Measurements from ENCODE around the gene DEFB108B.
"Not testable (repeated sequence)": the region's sequence is repeated elsewhere in the genome, so short reads cannot be mapped to it uniquely, and the experiment has no call there.

DEFB108B gene

DNA sequence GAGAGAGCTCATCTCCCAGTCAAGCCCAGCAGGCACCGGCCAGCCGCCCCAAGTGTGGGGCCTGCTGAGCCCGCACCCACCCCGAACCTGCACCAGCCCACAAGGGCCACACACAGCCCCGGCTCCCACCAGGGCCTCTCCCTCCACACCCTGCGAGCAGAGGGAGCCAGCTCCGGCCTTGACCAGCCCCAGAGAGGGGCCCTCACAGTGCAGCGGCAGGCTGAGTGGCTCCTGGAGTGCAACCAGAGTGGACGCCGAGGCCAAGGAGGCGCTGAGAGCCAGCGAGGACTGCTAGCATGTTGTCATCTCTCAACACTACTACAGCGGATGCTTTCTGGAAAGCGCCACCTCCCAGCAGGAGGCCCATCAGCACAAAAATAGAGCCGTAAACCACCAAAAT is 10.9 kb downstream of the DEFB108B start:
- H3K4me3 ChIP-seq (ENCODE audit: low read depth, low read length) = no peak overlapping the region
- TF ChIP-seq, protein P1, sequence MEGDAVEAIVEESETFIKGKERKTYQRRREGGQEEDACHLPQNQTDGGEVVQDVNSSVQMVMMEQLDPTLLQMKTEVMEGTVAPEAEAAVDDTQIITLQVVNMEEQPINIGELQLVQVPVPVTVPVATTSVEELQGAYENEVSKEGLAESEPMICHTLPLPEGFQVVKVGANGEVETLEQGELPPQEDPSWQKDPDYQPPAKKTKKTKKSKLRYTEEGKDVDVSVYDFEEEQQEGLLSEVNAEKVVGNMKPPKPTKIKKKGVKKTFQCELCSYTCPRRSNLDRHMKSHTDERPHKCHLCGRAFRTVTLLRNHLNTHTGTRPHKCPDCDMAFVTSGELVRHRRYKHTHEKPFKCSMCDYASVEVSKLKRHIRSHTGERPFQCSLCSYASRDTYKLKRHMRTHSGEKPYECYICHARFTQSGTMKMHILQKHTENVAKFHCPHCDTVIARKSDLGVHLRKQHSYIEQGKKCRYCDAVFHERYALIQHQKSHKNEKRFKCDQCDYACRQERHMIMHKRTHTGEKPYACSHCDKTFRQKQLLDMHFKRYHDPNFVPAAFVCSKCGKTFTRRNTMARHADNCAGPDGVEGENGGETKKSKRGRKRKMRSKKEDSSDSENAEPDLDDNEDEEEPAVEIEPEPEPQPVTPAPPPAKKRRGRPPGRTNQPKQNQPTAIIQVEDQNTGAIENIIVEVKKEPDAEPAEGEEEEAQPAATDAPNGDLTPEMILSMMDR (IDR thresholded peaks at IDR 0.05; ENCODE audit: low read depth, low read length, missing control alignments) = no peak
- DNase-seq (ENCODE audit: low read depth) = no peak
- in situ Hi-C loops (cut with HindIII; ENCODE audit: low sequenced_read_pairs) = no loop called here

DNA sequence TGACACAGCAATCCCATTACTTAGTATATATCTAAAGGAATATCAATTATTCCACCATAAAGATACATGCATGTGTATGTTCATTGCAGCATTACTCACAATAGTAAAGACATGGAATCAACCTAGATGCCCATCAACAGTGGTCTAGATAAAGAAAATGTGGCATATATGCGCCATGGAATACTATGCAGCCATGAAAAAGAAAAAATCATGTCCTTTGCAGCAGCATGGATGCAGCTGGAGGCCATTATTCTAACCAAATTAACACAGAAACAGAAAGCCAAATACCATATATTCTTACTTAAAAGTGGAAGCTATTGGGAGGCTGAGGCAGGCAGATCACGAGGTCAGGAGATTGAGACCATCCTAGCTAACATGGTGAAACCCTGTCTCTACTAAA is 20.9 kb downstream of the DEFB108B start:
- in situ Hi-C loops (cut with HindIII; ENCODE audit: low sequenced_read_pairs); H3K4me3 ChIP-seq (ENCODE audit: low read depth, low read length); DNase-seq (ENCODE audit: low read depth): not testable (repeated sequence)

DNA sequence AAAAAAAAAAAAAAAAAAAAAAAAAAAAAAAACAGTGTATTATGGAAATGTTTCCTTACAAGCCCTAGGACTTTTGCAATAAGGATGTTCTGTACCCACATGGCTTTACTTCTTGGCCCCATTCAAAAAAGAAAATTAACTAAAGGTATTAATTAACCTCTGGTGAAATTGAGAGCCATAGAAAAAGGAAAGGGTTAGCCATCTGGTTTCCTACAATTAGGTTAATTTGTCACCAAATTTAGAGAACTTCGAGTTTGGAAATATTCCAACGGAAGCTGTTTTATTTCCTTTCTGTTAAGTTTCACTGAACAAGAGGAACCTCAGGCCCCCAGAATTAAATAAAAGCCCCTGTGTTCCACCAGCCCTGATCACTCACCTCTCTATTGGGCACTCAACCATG is 22.9 kb downstream of the DEFB108B start:
- in situ Hi-C loops (cut with HindIII; ENCODE audit: low sequenced_read_pairs); H3K4me3 ChIP-seq (ENCODE audit: low read depth, low read length); DNase-seq (ENCODE audit: low read depth): not testable (repeated sequence)

DNA sequence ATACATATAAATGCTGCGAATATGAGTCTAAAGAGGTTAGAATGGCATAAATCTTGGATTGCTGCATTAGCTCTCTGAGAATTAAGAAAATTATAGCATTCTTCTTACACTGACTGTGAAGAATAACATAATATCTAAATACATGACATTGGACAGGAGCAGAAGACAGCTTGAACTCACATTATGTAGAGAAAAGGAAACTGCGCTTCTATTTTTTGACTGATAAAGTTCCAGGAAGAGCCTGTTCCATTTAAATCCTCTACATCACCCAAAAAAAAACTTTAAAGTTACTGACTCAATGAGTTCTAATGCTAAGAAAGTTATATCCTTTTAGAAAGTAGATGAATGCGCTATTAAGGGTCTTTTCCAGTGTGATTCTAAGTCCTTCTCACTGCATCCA is 27.8 kb downstream of the DEFB108B start:
- H3K4me3 ChIP-seq (ENCODE audit: low read depth, low read length); in situ Hi-C loops (cut with HindIII; ENCODE audit: low sequenced_read_pairs); DNase-seq (ENCODE audit: low read depth): not testable (repeated sequence)

DNA sequence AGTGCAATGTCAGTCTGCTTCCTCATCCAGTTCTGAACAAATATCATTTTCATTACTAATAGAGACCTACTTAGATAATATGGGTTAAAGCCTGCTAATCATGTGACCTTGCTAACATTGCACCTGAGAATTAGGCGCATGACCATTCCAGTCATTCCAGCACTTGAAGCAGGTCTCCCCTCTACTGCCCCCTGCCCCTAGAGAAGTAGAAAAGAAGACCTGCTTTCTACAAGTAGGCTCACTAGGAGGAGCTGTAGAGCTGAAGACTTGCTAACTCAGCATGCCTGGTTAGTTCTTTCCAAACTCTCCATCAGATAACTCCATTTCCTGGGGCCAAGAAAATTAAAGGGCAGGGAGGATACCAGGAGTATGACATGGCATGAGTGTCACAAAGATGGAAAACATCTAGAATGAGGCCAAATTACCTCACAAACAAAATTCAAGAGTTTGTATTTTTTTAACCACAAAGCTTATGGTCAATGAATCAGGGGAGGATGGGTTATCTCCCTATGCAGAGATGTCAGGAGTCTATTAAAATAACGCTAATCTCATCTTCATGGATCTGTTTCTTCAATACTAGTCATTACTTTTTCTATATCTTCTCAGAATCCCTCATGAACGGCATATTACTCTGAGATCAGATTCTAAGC is 31.1 kb downstream of the DEFB108B start:
- in situ Hi-C loops (cut with HindIII; ENCODE audit: low sequenced_read_pairs); H3K4me3 ChIP-seq (ENCODE audit: low read depth, low read length): not testable (repeated sequence)
- peak; percentile 42 for DNase-seq (ENCODE audit: low read depth)
- TF ChIP-seq, protein P1 (IDR thresholded peaks at IDR 0.05; ENCODE audit: low read depth, low read length, missing control alignments) = peak; percentile 65

DNA sequence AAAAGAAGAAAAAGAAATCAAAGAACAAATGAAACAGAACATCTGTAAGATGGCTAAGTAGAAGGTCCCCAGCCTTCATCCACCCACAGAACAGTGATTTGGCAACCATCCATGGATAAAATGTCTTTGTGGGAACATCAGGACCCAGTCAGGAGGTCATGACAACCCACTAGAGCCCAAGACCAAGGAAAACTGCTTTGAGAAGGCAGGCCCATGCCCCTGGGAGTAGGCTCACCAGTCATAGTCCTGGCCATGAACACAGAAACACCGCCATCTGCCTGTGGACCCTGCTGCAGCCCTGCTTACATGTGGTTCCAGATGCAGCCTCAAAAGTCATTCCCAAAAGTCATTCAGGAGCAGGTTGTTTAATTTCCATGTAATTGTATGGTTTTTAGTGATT is 34.2 kb downstream of the DEFB108B start:
- in situ Hi-C loops (cut with HindIII; ENCODE audit: low sequenced_read_pairs); H3K4me3 ChIP-seq (ENCODE audit: low read depth, low read length); DNase-seq (ENCODE audit: low read depth): not testable (repeated sequence)

DNA sequence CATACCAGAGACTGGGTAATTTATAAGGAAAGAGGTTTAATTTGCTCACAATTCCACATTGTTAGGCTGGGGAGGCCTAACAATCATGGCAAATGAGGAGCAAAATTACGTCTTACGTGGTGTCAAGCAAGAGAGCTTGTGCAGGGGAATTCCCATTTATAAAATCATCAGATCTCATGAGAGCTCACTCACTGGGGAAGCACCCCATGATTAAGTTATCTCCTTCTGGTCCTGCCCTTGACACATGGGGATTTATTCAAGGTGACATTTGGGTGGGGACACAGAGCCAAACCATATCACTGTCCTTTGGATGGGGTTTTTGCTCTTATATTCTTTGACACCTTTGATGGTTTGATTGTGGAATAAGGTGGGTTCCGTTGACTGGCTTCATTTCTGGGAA is 36.9 kb downstream of the DEFB108B start:
- in situ Hi-C loops (cut with HindIII; ENCODE audit: low sequenced_read_pairs); DNase-seq (ENCODE audit: low read depth); H3K4me3 ChIP-seq (ENCODE audit: low read depth, low read length): not testable (repeated sequence)

DNA sequence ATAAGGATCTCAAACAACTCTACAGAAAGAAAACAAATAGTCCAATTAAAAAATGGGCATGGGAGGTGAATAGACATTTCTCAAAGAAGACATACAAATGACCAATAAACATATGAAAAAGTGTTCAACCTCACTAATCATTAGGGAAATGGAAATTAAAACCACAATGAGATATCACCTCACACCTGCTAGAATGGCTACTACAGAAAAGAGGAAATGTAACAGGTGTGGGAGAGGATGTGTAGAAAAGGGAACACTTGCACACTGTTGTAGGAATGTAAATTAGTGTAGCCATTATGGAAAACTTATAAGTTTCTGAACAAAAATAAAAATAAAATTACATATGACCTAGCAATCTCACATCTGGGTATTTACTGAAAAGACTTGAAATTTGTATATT is 37.7 kb downstream of the DEFB108B start:
- DNase-seq (ENCODE audit: low read depth); H3K4me3 ChIP-seq (ENCODE audit: low read depth, low read length); in situ Hi-C loops (cut with HindIII; ENCODE audit: low sequenced_read_pairs): not testable (repeated sequence)

DNA sequence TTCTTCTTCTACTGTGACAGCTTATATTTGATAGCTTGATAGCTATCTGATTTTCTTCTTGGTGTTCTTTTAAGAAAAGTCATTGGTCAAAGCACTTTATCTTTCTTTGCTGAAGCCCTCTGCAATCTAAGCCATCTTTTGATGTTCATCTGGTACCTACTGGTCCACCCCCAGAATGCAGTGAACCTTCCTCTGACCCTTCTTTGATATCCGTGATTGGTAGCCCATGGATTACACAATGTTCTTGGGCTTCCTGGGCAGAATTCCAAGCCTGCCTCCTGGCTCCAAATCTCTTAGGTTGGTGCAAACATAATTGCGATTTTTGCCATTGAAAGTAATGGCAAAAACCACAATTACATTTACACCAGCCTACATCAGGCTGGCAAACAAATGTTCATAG is 43.3 kb downstream of the DEFB108B start:
- DNase-seq (ENCODE audit: low read depth); H3K4me3 ChIP-seq (ENCODE audit: low read depth, low read length); in situ Hi-C loops (cut with HindIII; ENCODE audit: low sequenced_read_pairs): not testable (repeated sequence)

DNA sequence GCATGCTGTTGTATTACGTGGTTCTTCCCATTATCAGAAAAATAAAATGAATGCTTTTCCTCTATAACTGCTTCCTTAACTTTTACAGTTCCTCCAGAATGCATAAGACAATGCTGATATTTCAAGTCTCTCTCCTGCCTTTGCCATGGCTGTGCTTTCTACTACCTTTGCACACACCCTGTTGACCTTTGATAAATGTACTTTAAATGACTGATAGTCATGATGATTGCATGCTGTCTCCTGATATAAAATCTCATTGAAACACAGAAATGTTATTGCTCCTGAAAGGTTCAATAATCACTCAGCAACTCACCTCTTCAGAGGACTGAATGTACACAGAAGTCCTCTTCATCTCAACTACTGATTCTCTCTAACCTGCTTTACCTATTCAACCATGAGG is 45.1 kb downstream of the DEFB108B start, which contains the start of gene DEFB131B:
Gene DEFB131B (plus strand): TSS at position 395 of the 400 bp plus-strand sequence. CDS start 0 bp downstream, at position 395.
- DNase-seq (ENCODE audit: low read depth); H3K4me3 ChIP-seq (ENCODE audit: low read depth, low read length); in situ Hi-C loops (cut with HindIII; ENCODE audit: low sequenced_read_pairs): not testable (repeated sequence)

DNA sequence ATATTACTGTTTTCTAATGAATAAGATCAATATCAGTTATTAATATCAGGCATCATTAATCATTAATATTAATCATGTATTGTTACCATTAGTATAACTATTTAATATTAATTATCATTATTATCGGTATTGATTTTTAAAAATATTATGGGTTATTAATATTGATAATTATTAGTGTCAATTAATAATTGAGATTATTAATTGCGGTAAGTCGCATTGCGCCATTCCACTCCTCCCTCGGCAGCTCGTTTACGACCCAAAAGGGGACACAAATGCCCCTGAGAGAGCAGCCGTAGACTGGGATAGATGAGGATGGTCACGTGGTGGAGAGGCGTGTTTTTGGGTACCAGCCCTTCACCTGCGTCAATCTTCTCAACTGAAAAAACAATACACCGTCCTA is 52.8 kb downstream of the DEFB108B start:
- DNase-seq (ENCODE audit: low read depth); in situ Hi-C loops (cut with HindIII; ENCODE audit: low sequenced_read_pairs); H3K4me3 ChIP-seq (ENCODE audit: low read depth, low read length): not testable (repeated sequence)
